ENCODE data around the gene FAM78A. TPM values are rescaled to one million over a fixed set of nuclear protein-coding genes. Genes with fewer than 3 reads are reported as not detected.

The FAM78A gene
- polyA plus RNA-seq (2012; ENCODE audit: missing spikeins), result 6.8 TPM

GRCh38 chr9:131276094-131276888 lies at the start of gene FAM78A:
Gene FAM78A (minus strand): TSS chr9:131276510. CDS start chr9:131276179, 331 bp downstream.
- TF ChIP-seq TAF1 (IDR thresholded peaks at IDR 0.05; ENCODE audit: borderline replicate concordance, low read depth, low read length) (no peak), POLR2A (IDR thresholded peaks at IDR 0.05; ENCODE audit: low read depth, low read length) (no peak), POLR2AphosphoS5 (IDR thresholded peaks at IDR 0.05; ENCODE audit: low read depth, low read length) (no peak)
- no peak for DNase-seq (ENCODE audit: insufficient read length)
- no peak for FAIRE-seq

- DNase-seq (ENCODE audit: insufficient read length), result no peak
- TF ChIP-seq POLR2AphosphoS5 (IDR thresholded peaks at IDR 0.05; ENCODE audit: low read depth, low read length) (no peak), TAF1 (IDR thresholded peaks at IDR 0.05; ENCODE audit: borderline replicate concordance, low read depth, low read length) (no peak), POLR2A (IDR thresholded peaks at IDR 0.05; ENCODE audit: low read depth, low read length) (no peak)
- FAIRE-seq, result no peak
These were observed 48.7 kb upstream of the FAM78A start for GRCh38 chr9:131324736-131325679.

- FAIRE-seq (no peak), DNase-seq (ENCODE audit: insufficient read length) (no peak)
- no peak for TF ChIP-seq POLR2AphosphoS5 (IDR thresholded peaks at IDR 0.05; ENCODE audit: low read depth, low read length)
- no peak for TF ChIP-seq POLR2A (IDR thresholded peaks at IDR 0.05; ENCODE audit: low read depth, low read length)
- TF ChIP-seq TAF1 (IDR thresholded peaks at IDR 0.05; ENCODE audit: borderline replicate concordance, low read depth, low read length), result no peak
These were observed 47.3 kb upstream of the FAM78A start for GRCh38 chr9:131323629-131324028.

GRCh38 chr9:131320031-131320685 lies 43.8 kb upstream of the FAM78A start:
- no peak for TF ChIP-seq POLR2A (IDR thresholded peaks at IDR 0.05; ENCODE audit: low read depth, low read length)
- TF ChIP-seq POLR2AphosphoS5 (IDR thresholded peaks at IDR 0.05; ENCODE audit: low read depth, low read length), result no peak
- TF ChIP-seq TAF1 (IDR thresholded peaks at IDR 0.05; ENCODE audit: borderline replicate concordance, low read depth, low read length), result no peak
- FAIRE-seq, result no peak
- DNase-seq (ENCODE audit: insufficient read length), result no peak

GRCh38 chr9:131319486-131319885 lies 43.2 kb upstream of the FAM78A start:
- FAIRE-seq, result no peak
- no peak for DNase-seq (ENCODE audit: insufficient read length)
- TF ChIP-seq POLR2A (IDR thresholded peaks at IDR 0.05; ENCODE audit: low read depth, low read length), result no peak
- no peak for TF ChIP-seq POLR2AphosphoS5 (IDR thresholded peaks at IDR 0.05; ENCODE audit: low read depth, low read length)
- no peak for TF ChIP-seq TAF1 (IDR thresholded peaks at IDR 0.05; ENCODE audit: borderline replicate concordance, low read depth, low read length)

GRCh38 chr9:131318231-131319085 lies 42.1 kb upstream of the FAM78A start:
- FAIRE-seq (no peak), DNase-seq (ENCODE audit: insufficient read length) (no peak)
- no peak for TF ChIP-seq POLR2AphosphoS5 (IDR thresholded peaks at IDR 0.05; ENCODE audit: low read depth, low read length)
- TF ChIP-seq TAF1 (IDR thresholded peaks at IDR 0.05; ENCODE audit: borderline replicate concordance, low read depth, low read length), result no peak
- TF ChIP-seq POLR2A (IDR thresholded peaks at IDR 0.05; ENCODE audit: low read depth, low read length), result no peak

- TF ChIP-seq POLR2A (IDR thresholded peaks at IDR 0.05; ENCODE audit: low read depth, low read length), result no peak
- no peak for TF ChIP-seq POLR2AphosphoS5 (IDR thresholded peaks at IDR 0.05; ENCODE audit: low read depth, low read length)
- TF ChIP-seq TAF1 (IDR thresholded peaks at IDR 0.05; ENCODE audit: borderline replicate concordance, low read depth, low read length), result no peak
- no peak for DNase-seq (ENCODE audit: insufficient read length)
- FAIRE-seq, result no peak
These were observed 36.8 kb upstream of the FAM78A start for GRCh38 chr9:131312822-131313770.

GRCh38 chr9:131312246-131312645 lies 35.9 kb upstream of the FAM78A start:
- FAIRE-seq, result no peak
- no peak for TF ChIP-seq POLR2AphosphoS5 (IDR thresholded peaks at IDR 0.05; ENCODE audit: low read depth, low read length)
- no peak for TF ChIP-seq TAF1 (IDR thresholded peaks at IDR 0.05; ENCODE audit: borderline replicate concordance, low read depth, low read length)
- TF ChIP-seq POLR2A (IDR thresholded peaks at IDR 0.05; ENCODE audit: low read depth, low read length), result no peak
- DNase-seq (ENCODE audit: insufficient read length), result no peak

GRCh38 chr9:131310833-131311554 lies 34.7 kb upstream of the FAM78A start:
- no peak for FAIRE-seq

More at GRCh38 chr9:131310833-131311554, 34.7 kb upstream of the FAM78A start:
- TF ChIP-seq POLR2A (IDR thresholded peaks at IDR 0.05; ENCODE audit: low read depth, low read length) (no peak), POLR2AphosphoS5 (IDR thresholded peaks at IDR 0.05; ENCODE audit: low read depth, low read length) (no peak), TAF1 (IDR thresholded peaks at IDR 0.05; ENCODE audit: borderline replicate concordance, low read depth, low read length) (no peak)
- DNase-seq (ENCODE audit: insufficient read length), result no peak

Data from GM12892 (cell line).